GM12872 (cell line): ENCODE results near the gene RNF31.

Experiments used
- TF ChIP-seq, protein P1 (sequence below): IDR thresholded peaks from 3 replicates; pipeline ENCODE4 v1.5.1; 2011; ENCODE audit warnings: low read depth, mild to moderate bottlenecking, low read length, moderate library complexity; ENCODE audit not compliant: insufficient read depth

The RNF31 gene

GRCh38 chr14:24145219-24145618 is 2.1 kb upstream of the RNF31 start:
- TF ChIP-seq, protein P1, sequence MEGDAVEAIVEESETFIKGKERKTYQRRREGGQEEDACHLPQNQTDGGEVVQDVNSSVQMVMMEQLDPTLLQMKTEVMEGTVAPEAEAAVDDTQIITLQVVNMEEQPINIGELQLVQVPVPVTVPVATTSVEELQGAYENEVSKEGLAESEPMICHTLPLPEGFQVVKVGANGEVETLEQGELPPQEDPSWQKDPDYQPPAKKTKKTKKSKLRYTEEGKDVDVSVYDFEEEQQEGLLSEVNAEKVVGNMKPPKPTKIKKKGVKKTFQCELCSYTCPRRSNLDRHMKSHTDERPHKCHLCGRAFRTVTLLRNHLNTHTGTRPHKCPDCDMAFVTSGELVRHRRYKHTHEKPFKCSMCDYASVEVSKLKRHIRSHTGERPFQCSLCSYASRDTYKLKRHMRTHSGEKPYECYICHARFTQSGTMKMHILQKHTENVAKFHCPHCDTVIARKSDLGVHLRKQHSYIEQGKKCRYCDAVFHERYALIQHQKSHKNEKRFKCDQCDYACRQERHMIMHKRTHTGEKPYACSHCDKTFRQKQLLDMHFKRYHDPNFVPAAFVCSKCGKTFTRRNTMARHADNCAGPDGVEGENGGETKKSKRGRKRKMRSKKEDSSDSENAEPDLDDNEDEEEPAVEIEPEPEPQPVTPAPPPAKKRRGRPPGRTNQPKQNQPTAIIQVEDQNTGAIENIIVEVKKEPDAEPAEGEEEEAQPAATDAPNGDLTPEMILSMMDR = no peak

- TF ChIP-seq, protein P1 = no peak
Observed at GRCh38 chr14:24145690-24146452, 1.4 kb upstream of the RNF31 start.

- TF ChIP-seq, protein P1 = no peak
Observed at GRCh38 chr14:24146453-24146977, 783 bp upstream of the RNF31 start, which contains the start of gene PSME2. Gene PSME2 (minus strand): TSS chr14:24146610. CDS start chr14:24146581, 29 bp downstream.

DNA sequence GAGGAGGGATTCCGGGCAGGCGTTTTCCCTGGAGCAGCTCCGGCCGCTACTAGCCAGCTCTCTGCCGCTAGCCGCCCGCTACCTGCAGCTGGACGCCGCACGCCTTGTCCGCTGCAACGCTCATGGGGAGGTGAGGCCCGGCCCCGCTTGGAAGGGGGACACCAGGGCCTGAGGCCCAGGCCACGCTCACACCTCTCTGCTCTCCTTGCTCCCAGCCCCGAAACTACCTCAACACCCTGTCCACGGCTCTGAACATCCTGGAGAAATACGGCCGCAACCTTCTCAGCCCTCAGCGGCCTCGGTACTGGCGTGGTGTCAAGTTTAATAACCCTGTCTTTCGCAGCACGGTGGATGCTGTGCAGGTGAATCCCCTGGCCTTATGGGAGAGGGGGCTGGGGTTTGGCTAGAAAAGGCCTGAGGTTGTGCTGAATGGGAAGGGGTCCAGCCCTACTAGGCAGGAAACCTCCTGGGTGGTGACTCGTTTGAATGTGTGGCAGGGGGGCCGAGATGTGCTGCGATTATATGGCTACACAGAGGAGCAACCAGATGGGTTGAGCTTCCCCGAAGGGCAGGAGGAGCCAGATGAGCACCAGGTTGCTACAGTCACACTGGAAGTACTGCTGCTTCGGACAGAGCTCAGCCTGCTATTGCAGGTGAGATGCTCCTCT is 597 bp downstream of the RNF31 start:
- TF ChIP-seq, protein P1 = no peak

GRCh38 chr14:24149302-24149969 is 2.1 kb downstream of the RNF31 start:
- TF ChIP-seq, protein P1 = no peak

GRCh38 chr14:24150061-24150460 is 2.8 kb downstream of the RNF31 start:
- TF ChIP-seq, protein P1 = no peak

DNA sequence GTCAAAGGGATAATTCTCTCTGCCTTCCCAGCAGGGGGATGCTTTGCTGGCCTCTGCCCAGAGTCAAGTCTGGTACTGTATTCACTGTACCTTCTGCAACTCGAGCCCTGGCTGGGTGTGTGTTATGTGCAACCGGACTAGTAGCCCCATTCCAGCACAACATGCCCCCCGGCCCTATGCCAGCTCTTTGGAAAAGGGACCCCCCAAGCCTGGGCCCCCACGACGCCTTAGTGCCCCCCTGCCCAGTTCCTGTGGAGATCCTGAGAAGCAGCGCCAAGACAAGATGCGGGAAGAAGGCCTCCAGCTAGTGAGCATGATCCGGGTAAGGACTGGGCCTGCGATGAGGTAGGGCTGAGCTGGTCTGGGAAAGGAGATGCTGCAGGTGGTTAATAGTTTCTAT is 3.3 kb downstream of the RNF31 start:
- TF ChIP-seq, protein P1 = no peak
